ENCODE data around the gene SLC12A3. TPM values are rescaled to one million over a fixed set of nuclear protein-coding genes. Genes with fewer than 3 reads are reported as not detected.

Gene SLC12A3
- total and polyA plus RNA-seq, 4 experiments from 2014 or later: not detected

DNA sequence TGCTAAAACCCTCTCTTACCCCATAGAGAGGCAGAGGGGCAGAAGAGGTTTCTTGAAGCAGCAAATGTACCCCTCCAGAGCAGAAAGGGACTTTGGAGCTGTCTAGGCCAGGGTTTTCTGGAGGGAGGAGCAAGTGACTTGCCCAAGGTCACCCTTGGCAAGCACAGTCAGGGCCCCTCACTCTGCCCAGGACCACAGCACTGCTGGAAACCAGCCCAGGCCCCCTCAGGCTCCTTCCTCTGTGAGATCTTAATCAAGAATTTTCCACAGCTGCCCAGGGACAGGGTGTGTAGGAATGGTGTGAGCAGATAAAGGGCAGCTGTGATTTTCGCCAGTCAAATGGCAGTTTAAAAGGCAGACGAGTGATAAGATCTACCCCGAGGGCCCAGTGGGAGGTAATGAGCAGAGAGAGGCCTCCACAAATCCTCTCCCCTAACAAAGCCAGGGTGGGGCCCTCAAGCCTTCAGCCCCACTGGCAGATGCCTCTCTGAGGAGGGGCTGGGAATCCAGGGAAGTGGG lies 3.9 kb upstream of the SLC12A3 start:
- peak overlapping the region; percentile 85 to 96 (median 95) for H3K27ac Mint-ChIP-seq
- H3K4me3 ChIP-seq (ENCODE audit: low read length in 2 of 2): no peak overlapping the region
- DNase-seq: no peak
- peak overlapping the region in 6 of 8 donors; percentile 45 to 90 (median 84) for H3K4me3 Mint-ChIP-seq
- H3K27me3 ChIP-seq (ENCODE audit: insufficient read depth, low read length): no peaks in the 10 kb centered on the region
- no peaks in the 10 kb centered on the region for H3K27me3 Mint-ChIP-seq
- H3K4me1 ChIP-seq (ENCODE audit: insufficient read depth, low read length): peaks cover 49% of the 10 kb centered on the region
- peak overlapping the region; percentile 57 for H3K27ac ChIP-seq (ENCODE audit: low read depth, low read length)
- intact Hi-C loops (cut with micrococcal nuclease): no loop called here
- H3K4me1 Mint-ChIP-seq: peaks cover 36 to 52% (median 45%) of the 10 kb centered on the region in 4 donors
- ChIA-PET POLR2A (ENCODE audit: partially characterized antibody) (interaction anchor here (1.0 to 2.6 kb wide), 2 partner anchors 71 to 76 kb away, joined by 3 to 12 read pairs; partner anchors contain the start of gene HERPUD1), CTCF (ENCODE audit: partially characterized antibody) (interaction anchor here (9.1 kb wide), 1 partner anchor 91 kb away, joined by 113 read pairs; no protein-coding TSS in a partner anchor)
- H3K36me3 Mint-ChIP-seq: no peaks in the 10 kb centered on the region
- no peaks in the 10 kb centered on the region for H3K9me3 ChIP-seq (ENCODE audit: control insufficient read depth in 1 of 2, low read length in 2 of 2)
- H3K9me3 Mint-ChIP-seq: no peaks in the 10 kb centered on the region
- H3K36me3 ChIP-seq (ENCODE audit: insufficient read depth, low read length): no peaks in the 10 kb centered on the region

- peaks cover 36 to 52% (median 45%) of the 10 kb centered on the region in 4 donors for H3K4me1 Mint-ChIP-seq
- H3K4me3 Mint-ChIP-seq: peak overlapping the region in 3 of 8 donors; percentile 15 to 90 (median 64)
- no peaks in the 10 kb centered on the region for H3K9me3 Mint-ChIP-seq
- DNase-seq: no peak
- H3K4me3 ChIP-seq (ENCODE audit: low read length in 2 of 2): no peak overlapping the region
- ChIA-PET CTCF (ENCODE audit: partially characterized antibody) (interaction anchor here (9.1 kb wide), 1 partner anchor 91 kb away, joined by 113 read pairs; no protein-coding TSS in a partner anchor), POLR2A (ENCODE audit: partially characterized antibody) (interaction anchor here (2.6 kb wide), 1 partner anchor 70 kb away, joined by 12 read pairs; the partner anchor contains the start of gene HERPUD1)
- H3K27ac Mint-ChIP-seq: peak overlapping the region in 6 of 7 donors; percentile 74 to 96 (median 90)
- peaks cover 49% of the 10 kb centered on the region for H3K4me1 ChIP-seq (ENCODE audit: insufficient read depth, low read length)
- H3K9me3 ChIP-seq (ENCODE audit: control insufficient read depth in 1 of 2, low read length in 2 of 2): no peaks in the 10 kb centered on the region
- no peaks in the 10 kb centered on the region for H3K27me3 ChIP-seq (ENCODE audit: insufficient read depth, low read length)
- intact Hi-C loops (cut with micrococcal nuclease): no loop called here
- H3K36me3 ChIP-seq (ENCODE audit: insufficient read depth, low read length): no peaks in the 10 kb centered on the region
- H3K36me3 Mint-ChIP-seq: no peaks in the 10 kb centered on the region
- no peaks in the 10 kb centered on the region for H3K27me3 Mint-ChIP-seq
- H3K27ac ChIP-seq (ENCODE audit: low read depth, low read length): peak overlapping the region; percentile 57
These were observed 3.3 kb upstream of the SLC12A3 start for GRCh38 chr16:56861756-56862155.

DNA sequence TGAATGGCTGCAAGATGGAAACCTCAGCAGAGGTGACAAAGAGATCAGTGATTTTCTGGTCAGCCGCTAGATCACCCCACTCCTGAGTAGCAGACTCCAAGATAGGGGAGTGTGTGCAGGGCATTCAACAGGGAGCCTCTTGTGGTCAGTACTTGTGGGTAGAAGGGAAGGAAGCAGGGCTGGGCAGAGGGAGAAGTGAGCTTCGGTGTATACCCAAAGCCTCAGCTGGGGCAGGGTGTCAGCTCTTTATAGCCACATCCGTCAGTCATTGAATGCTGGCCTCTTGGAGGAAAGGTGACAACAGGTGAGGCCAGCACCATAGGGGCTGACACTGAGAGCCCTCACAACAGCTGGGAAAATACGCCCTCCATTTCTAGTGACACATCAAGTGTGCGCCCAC lies 2.2 kb upstream of the SLC12A3 start:
- Histone ChIP-seq H3K36me3 (ENCODE audit: insufficient read depth, low read length) (no peaks in the 10 kb centered on the region), H3K27me3 (ENCODE audit: insufficient read depth, low read length) (no peaks in the 10 kb centered on the region), H3K27ac (ENCODE audit: low read depth, low read length) (no peak overlapping the region), H3K9me3 (ENCODE audit: control insufficient read depth in 1 of 2, low read length in 2 of 2) (no peaks in the 10 kb centered on the region), H3K4me1 (ENCODE audit: insufficient read depth, low read length) (peaks cover 58% of the 10 kb centered on the region), H3K4me3 (ENCODE audit: low read length in 2 of 2) (no peak overlapping the region)
- CTCF ChIA-PET (ENCODE audit: partially characterized antibody): interaction anchor here (0.7 to 9.1 kb wide), 3 partner anchors 14 to 1001 kb away, joined by 3 to 113 read pairs (median 3); no protein-coding TSS in a partner anchor
- H3K9me3 Mint-ChIP-seq: no peaks in the 10 kb centered on the region
- peak overlapping the region in 5 of 8 donors; percentile 30 to 90 (median 46) for H3K4me3 Mint-ChIP-seq
- no peaks in the 10 kb centered on the region for H3K27me3 Mint-ChIP-seq
- intact Hi-C loops (cut with micrococcal nuclease): no loop called here
- H3K27ac Mint-ChIP-seq: peak overlapping the region in 6 of 7 donors; percentile 69 to 95 (median 79)
- H3K4me1 Mint-ChIP-seq: peaks cover 40 to 58% (median 50%) of the 10 kb centered on the region in 4 donors
- H3K36me3 Mint-ChIP-seq: no peaks in the 10 kb centered on the region
- DNase-seq: no peak
- POLR2A ChIA-PET (ENCODE audit: partially characterized antibody): interaction anchor here (1.0 to 2.6 kb wide), 4 partner anchors 69 to 127 kb away, joined by 3 to 12 read pairs (median 3); partner anchors contain the start of genes HERPUD1 and NLRC5

DNA sequence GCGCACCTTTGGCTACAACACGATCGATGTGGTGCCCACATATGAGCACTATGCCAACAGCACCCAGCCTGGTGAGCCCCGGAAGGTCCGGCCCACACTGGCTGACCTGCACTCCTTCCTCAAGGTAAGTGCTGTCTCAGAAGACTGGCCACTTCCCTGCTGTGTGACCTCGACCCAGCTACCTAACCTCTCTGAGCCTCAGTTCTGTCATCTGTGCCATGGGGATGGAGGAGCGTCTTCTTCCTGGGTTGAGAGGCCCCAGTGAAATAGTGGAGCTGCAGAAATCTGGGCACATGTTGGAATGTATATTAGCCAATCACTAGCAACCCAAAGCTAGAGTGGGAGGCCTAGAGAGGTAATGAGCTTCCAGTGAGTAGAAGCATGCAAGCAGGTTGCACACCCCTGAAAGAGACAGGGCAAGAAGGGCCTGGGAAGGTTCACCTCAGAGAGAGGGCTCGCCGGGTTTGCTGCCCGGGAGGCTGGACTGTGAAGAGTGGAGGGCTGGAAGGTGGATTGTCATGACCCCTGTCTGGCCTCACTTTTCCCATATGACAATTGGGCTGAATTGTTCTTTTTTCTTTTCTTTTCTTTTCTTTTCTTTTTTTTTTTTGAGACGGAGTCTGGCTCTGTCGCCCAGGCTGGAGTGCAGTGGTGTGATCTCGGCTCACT lies 521 bp downstream of the SLC12A3 start:
- intact Hi-C loops (cut with micrococcal nuclease): loop anchor here (5.0 kb wide), 1 partner anchor 133 kb away; the partner anchor contains the start of gene NUP93

DNA sequence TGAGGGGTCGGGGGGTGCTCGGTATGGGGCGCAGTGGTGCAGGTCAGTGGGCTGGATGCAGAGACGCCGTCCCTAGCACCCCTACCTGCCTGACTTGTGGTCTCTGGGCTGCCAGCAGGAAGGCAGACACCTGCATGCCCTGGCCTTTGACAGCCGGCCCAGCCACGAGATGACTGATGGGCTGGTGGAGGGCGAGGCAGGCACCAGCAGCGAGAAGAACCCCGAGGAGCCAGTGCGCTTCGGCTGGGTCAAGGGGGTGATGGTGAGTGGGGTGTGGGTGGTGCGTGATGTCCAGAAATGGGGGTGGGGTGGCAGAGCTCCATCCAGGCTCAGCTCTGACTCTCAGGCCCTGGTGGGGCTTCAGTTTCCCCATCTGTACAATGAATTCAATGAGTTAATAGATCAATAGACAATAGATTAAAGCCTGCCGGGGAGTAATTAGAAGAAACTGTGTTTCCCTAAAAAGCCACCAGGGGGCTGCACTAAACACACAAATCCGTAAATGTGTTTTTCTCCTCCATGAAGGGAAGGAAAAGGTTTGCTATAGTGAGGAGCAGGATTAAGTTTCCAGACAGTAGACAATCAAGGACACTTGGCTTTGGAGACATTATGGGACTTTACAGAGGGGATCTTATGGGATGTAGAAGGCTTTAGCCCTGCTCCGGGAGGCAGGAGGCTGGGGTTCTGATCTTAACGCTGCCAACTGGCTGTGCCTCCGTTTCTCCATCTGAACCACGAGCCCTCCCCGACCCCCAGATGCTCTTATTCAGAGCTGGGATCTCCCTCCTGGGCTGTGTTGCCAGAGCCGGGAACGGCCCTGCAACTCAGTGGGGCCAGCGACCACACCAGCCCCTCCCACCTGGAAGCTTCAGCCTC lies 2.2 kb downstream of the SLC12A3 start:
- intact Hi-C loops (cut with micrococcal nuclease): loop anchor here (1.0 to 5.0 kb wide), 3 partner anchors 65 to 301 kb away; partner anchors contain the start of genes HERPUD1 and NUP93
- Mint-ChIP-seq H3K27me3 (no peaks in the 10 kb centered on the region), H3K4me3 (peak overlapping the region in 1 of 8 donors; percentile 49), H3K4me1 (peaks cover 14 to 24% (median 18%) of the 10 kb centered on the region in 4 donors), H3K9me3 (no peaks in the 10 kb centered on the region), H3K36me3 (no peaks in the 10 kb centered on the region), H3K27ac (peak overlapping the region in 5 of 7 donors; percentile 1 to 72 (median 30))
- CTCF ChIA-PET (ENCODE audit: partially characterized antibody): interaction anchor here (0.7 to 9.1 kb wide), 24 partner anchors 8 to 115 kb away, joined by 3 to 113 read pairs (median 4); no protein-coding TSS in a partner anchor
- no peaks in the 10 kb centered on the region for H3K27me3 ChIP-seq (ENCODE audit: insufficient read depth, low read length)
- H3K4me1 ChIP-seq (ENCODE audit: insufficient read depth, low read length): peaks cover 21% of the 10 kb centered on the region
- H3K27ac ChIP-seq (ENCODE audit: low read depth, low read length): no peak overlapping the region
- DNase-seq: peak in 4 of 5 donors; percentile 50 to 56 (median 56)
- POLR2A ChIA-PET (ENCODE audit: partially characterized antibody): interaction anchor here (0.9 to 1.6 kb wide), 2 partner anchors 64 to 84 kb away, joined by 3 to 10 read pairs; partner anchors contain the start of gene HERPUD1
- no peaks in the 10 kb centered on the region for H3K9me3 ChIP-seq (ENCODE audit: control insufficient read depth in 1 of 2, low read length in 2 of 2)
- no peaks in the 10 kb centered on the region for H3K36me3 ChIP-seq (ENCODE audit: insufficient read depth, low read length)
- H3K4me3 ChIP-seq (ENCODE audit: low read length in 2 of 2): no peak overlapping the region

More for the DNA sequence above, 521 bp downstream of the SLC12A3 start:
- Histone ChIP-seq H3K9me3 (ENCODE audit: control insufficient read depth in 1 of 2, low read length in 2 of 2) (no peaks in the 10 kb centered on the region), H3K4me1 (ENCODE audit: insufficient read depth, low read length) (peaks cover 38% of the 10 kb centered on the region), H3K27me3 (ENCODE audit: insufficient read depth, low read length) (no peaks in the 10 kb centered on the region), H3K27ac (ENCODE audit: low read depth, low read length) (no peak overlapping the region), H3K4me3 (ENCODE audit: low read length in 2 of 2) (no peak overlapping the region), H3K36me3 (ENCODE audit: insufficient read depth, low read length) (no peaks in the 10 kb centered on the region)
- H3K4me1 Mint-ChIP-seq: peaks cover 26 to 40% (median 34%) of the 10 kb centered on the region in 4 donors
- ChIA-PET POLR2A (ENCODE audit: partially characterized antibody) (no interaction called here), CTCF (ENCODE audit: partially characterized antibody) (interaction anchor here (1.9 to 9.1 kb wide), 3 partner anchors 9 to 100 kb away, joined by 6 to 113 read pairs (median 16); no protein-coding TSS in a partner anchor)
- no peaks in the 10 kb centered on the region for H3K36me3 Mint-ChIP-seq
- no peaks in the 10 kb centered on the region for H3K27me3 Mint-ChIP-seq
- no peaks in the 10 kb centered on the region for H3K9me3 Mint-ChIP-seq
- H3K27ac Mint-ChIP-seq: peak overlapping the region in 1 of 7 donors; percentile 59
- no peak overlapping the region for H3K4me3 Mint-ChIP-seq
- no peak for DNase-seq

DNA sequence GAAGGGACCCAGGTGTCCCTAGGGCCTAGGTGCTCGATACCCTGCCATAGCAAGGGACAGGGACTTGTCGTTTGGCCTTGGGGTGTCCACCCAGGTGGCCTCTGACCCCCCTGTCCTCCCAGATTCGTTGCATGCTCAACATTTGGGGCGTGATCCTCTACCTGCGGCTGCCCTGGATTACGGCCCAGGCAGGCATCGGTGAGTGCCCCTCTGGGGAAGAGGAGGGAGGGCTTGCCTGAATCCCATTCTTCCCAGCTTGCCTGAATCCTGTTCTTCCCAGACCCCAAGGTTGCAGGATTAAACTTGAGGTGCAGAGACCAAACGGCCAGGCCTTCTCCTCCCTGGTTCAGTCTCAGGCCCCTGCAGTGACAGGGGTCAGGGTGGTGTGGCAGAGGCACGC lies 3.2 kb downstream of the SLC12A3 start:
- no peaks in the 10 kb centered on the region for H3K36me3 ChIP-seq (ENCODE audit: insufficient read depth, low read length)
- no peaks in the 10 kb centered on the region for H3K36me3 Mint-ChIP-seq
- no peak overlapping the region for H3K4me3 Mint-ChIP-seq
- no peak overlapping the region for H3K27ac Mint-ChIP-seq
- no peak for DNase-seq
- H3K27me3 ChIP-seq (ENCODE audit: insufficient read depth, low read length): no peaks in the 10 kb centered on the region
- intact Hi-C loops (cut with micrococcal nuclease): loop anchor here (5.0 kb wide), 1 partner anchor 136 kb away; the partner anchor contains the start of gene NUP93
- H3K4me1 ChIP-seq (ENCODE audit: insufficient read depth, low read length): peaks cover 12% of the 10 kb centered on the region
- no peak overlapping the region for H3K27ac ChIP-seq (ENCODE audit: low read depth, low read length)
- no peak overlapping the region for H3K4me3 ChIP-seq (ENCODE audit: low read length in 2 of 2)
- POLR2A ChIA-PET (ENCODE audit: partially characterized antibody): interaction anchor here (0.9 to 1.6 kb wide), 2 partner anchors 63 to 83 kb away, joined by 3 to 10 read pairs; partner anchors contain the start of gene HERPUD1
- no peaks in the 10 kb centered on the region for H3K9me3 ChIP-seq (ENCODE audit: control insufficient read depth in 1 of 2, low read length in 2 of 2)
- CTCF ChIA-PET (ENCODE audit: partially characterized antibody): interaction anchor here (0.7 to 9.1 kb wide), 13 partner anchors 7 to 114 kb away, joined by 3 to 113 read pairs (median 5); no protein-coding TSS in a partner anchor
- H3K4me1 Mint-ChIP-seq: peaks cover 5 to 14% (median 9%) of the 10 kb centered on the region in 4 donors
- no peaks in the 10 kb centered on the region for H3K9me3 Mint-ChIP-seq
- H3K27me3 Mint-ChIP-seq: no peaks in the 10 kb centered on the region

All from CD4-positive, alpha-beta memory T cell (primary cell).